GDM1 (cell line): ENCODE results near the gene CALML3.
A peak's percentile ranks its signal among the peaks of the same experiment; 100 is the strongest.
"Not testable (repeated sequence)": the region's sequence is repeated elsewhere in the genome, so short reads cannot be mapped to it uniquely, and the experiment has no call there.

ENCODE experiments used
- DNase-seq: peaks from one replicate; lab custom pipeline; 2025; lab: John Stamatoyannopoulos, UW

CALML3 gene

GRCh38 chr10:5557040-5557721, 32.4 kb downstream of the CALML3 start:
- DNase-seq, result no peak

- DNase-seq, result no peak
Measured at GRCh38 chr10:5557799-5558771, 33.3 kb downstream of the CALML3 start.

DNA sequence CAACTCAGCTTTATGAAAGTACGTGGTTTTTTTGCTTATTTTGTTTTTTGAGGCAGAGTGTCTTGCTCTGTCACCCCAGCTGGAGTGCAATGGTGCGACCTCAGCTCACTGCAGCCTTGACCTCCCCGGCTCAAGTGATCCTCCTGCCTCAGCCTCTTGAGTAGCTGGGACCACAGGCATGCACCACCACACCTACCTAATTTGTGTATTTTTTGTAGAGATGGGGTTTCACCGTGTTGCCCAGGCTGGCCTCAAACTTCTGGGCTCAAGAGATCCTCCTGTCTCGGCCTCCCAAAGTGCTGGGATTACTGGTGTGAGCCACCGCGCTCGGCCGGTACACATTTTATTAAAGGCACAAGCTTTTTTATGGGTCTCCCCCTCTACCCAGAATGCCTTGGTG, 34.3 kb downstream of the CALML3 start:
- DNase-seq, result not testable (repeated sequence)

- peak; percentile 8 for DNase-seq
Measured at GRCh38 chr10:5559642-5560141, 34.9 kb downstream of the CALML3 start.

- no peak for DNase-seq
Measured at GRCh38 chr10:5560142-5560816, 35.5 kb downstream of the CALML3 start.

GRCh38 chr10:5560817-5561703, 36.3 kb downstream of the CALML3 start:
- no peak for DNase-seq

- no peak for DNase-seq
Measured at GRCh38 chr10:5561704-5562645, 37.2 kb downstream of the CALML3 start.

- DNase-seq, result no peak
Measured at GRCh38 chr10:5563321-5563961, 38.7 kb downstream of the CALML3 start.

DNA sequence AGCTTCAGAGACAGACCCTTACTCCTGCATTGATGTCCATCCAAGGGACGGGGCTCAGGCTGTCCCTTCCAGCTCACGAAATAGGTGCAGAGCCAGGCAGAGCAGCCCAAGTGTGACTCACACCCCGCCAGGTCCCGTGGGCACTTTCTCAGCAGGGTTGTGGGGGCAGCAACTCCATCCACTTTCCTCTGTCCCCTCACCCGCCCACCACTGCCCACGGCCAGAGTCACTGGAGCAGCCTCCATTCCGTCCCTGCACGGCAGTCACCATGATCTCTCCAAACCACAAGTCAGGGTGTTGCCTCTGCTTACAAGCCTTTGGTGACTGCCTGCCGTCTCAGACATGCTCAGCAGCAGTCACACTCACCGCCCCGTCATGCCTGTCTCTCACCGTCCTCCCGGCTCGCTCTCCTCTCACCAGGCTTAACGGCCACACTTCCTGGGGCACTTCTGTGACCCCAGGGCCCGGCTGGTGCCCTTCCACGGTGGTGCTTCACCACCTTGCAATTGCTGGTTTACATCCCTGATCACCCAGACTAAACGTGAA, 39.3 kb downstream of the CALML3 start:
- DNase-seq, result no peak

- no peak for DNase-seq
Measured at GRCh38 chr10:5564537-5565204, 39.9 kb downstream of the CALML3 start.

- DNase-seq, result no peak
Measured at GRCh38 chr10:5565205-5565545, 40.4 kb downstream of the CALML3 start.

- no peak for DNase-seq
Measured at GRCh38 chr10:5565671-5566581, 41.2 kb downstream of the CALML3 start.

DNA sequence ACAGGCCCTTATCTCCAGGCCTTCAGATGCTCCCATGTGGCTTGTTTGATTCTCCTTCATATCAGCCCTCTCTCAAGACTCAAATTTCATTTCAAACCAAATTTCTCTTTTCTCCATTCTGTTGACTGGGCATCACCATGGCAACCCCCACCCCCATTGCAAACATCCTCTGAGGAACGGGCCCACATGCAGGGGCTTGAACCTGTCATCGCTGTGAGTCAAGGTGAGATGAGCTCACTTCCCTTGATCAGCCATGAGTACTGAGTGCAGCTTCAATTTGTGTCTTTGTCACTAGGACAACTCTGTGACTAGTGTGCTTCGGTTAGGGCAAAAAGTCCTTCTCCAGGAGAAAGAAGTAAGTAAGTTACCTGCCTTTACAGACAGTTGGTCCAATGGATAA, 41.9 kb downstream of the CALML3 start:
- DNase-seq, result no peak

DNA sequence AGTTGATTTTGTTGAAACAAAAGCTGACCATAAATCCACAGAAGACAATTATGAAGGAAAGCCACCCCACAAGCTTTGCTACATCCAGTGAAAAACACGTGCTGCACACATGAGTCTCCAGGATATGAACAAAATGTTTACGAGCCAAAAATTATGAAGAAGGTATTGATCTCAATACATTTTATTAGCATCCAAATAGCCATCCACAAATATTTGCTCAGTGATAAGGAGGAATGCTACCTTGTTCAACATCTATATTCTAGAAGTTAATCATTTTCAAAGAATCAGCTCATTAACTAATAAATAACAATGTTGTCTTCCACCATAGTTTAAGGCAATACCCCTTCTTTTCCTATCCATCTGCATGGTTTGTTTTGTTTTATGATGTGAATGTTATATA, 42.7 kb downstream of the CALML3 start:
- DNase-seq, result no peak

DNA sequence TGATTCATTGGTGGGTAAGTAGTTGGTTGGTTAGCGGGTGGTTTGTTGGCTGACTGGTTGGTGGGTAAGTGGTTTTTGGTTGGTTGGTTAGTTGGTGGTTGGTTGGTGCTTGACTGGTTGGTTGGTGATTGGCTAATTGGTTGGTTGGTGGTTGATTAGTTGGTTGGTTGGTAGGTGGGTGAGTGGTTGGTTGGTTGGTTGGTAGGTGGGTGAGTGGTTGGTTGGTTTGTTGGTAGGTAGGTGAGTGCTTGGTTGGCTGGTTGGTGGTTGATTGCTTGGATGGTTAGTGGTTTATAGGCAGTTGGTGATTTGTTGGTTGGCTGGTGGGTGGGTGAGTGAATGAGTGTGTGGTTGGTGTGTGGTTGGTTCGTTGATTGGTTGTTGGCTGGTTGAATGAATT, 44.2 kb downstream of the CALML3 start:
- no peak for DNase-seq

DNA sequence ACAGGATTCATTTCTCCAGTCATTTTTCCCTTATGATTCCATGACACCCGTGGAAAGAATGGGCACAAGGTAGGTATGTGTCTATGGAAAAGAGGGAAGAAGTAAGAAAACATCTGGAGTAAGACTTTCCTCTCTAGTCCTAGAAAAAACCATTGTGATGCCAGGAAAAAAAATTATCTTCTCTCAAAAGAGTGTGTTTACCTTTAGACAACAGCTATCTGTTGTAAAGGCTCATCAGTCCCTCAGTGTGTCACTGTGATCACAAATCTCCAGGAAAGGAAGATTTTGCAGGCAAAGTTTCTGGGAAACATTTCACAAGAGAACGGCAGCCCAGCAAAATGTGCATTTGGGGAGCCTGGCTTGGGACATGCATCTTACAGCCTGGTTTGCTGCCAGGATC, 44.8 kb downstream of the CALML3 start:
- no peak for DNase-seq

GRCh38 chr10:5570007-5570655, 45.4 kb downstream of the CALML3 start:
- DNase-seq, result no peak
